ENCODE data around the gene COX7A2L. TPM values are rescaled to one million over a fixed set of nuclear protein-coding genes. Genes with fewer than 3 reads are reported as not detected.

COX7A2L gene
- total and polyA plus RNA-seq, 2 of the 8 experiments (the other 6 are each of a cell fraction or from before 2014, with no cell fraction given): 85.6 to 114 TPM

DNA sequence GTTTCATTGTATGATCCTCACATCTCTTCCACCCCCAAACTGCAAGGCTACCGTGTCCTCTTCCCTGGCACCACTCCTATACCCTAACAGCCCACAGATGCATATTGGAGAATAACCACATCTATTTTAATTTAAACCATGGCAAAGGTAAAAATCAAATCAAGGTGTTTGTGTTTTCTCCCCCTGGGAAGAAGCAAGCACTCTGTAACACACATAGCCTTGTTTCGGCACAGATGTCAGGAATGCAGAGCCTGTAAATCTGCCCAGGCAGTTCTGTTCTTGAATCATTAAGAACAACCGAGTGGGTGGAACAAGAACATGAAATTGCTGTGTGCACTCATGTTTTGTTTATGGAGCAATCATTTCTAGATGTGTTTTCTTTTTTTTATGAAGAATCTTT, 6.8 kb upstream of the COX7A2L start:
- H3K9ac ChIP-seq (replicated peaks in 1 of 4; ENCODE audit: extremely low read depth in 1 of 4, low read depth in 3 of 4, low read length in 3 of 4): no peak overlapping the region
- H3K27ac ChIP-seq (ENCODE audit: low read depth, low read length): no peak overlapping the region
- H2BK15ac ChIP-seq (ENCODE audit: low read length): no peak overlapping the region
- H2BK5ac ChIP-seq (ENCODE audit: low read depth, low read length): no peak overlapping the region
- H3K4me1 ChIP-seq (replicated peaks in 1 of 4; ENCODE audit: control insufficient read depth in 3 of 4, insufficient read depth in 4 of 4, low read length in 3 of 4): no peaks in the 10 kb centered on the region
- H2AK5ac ChIP-seq (ENCODE audit: low read depth, low read length): no peak overlapping the region
- no peak overlapping the region for H2AFZ ChIP-seq (ENCODE audit: low read length)
- ChIA-PET POLR2A (ENCODE audit: partially characterized antibody) (no interaction called here), CTCF (ENCODE audit: partially characterized antibody) (interaction anchor here (0.6 to 2.6 kb wide), 3 partner anchors 9 to 40 kb away, joined by 3 to 12 read pairs (median 5); no protein-coding TSS in a partner anchor)
- H3K79me1 ChIP-seq (ENCODE audit: low read depth, low read length): no peaks in the 10 kb centered on the region
- no peak overlapping the region for H2BK20ac ChIP-seq (ENCODE audit: low read length)
- no peak overlapping the region for H3K4me2 ChIP-seq (ENCODE audit: insufficient read depth in 1 of 2, low read depth in 2 of 2, low read length in 2 of 2)
- no peak overlapping the region for H2BK12ac ChIP-seq (ENCODE audit: low read depth, low read length)
- H3K23me2 ChIP-seq (ENCODE audit: low read depth, low read length): no peaks in the 10 kb centered on the region
- no peak overlapping the region for H4K91ac ChIP-seq (replicated peaks; ENCODE audit: insufficient read length, low read length)
- no peaks in the 10 kb centered on the region for H4K20me1 ChIP-seq (replicated peaks in 1 of 2; ENCODE audit: control insufficient read depth in 1 of 2, insufficient read depth in 2 of 2, low read length in 2 of 2)
- H3K79me2 ChIP-seq (ENCODE audit: control insufficient read depth in 1 of 2, insufficient read depth in 2 of 2, low read length in 2 of 2): no peaks in the 10 kb centered on the region
- no peak overlapping the region for H3K56ac ChIP-seq (replicated peaks; ENCODE audit: insufficient read length, low read depth, low read length)
- H3K14ac ChIP-seq (ENCODE audit: insufficient read length): no peak overlapping the region
- H3K23ac ChIP-seq (ENCODE audit: insufficient read length): no peak overlapping the region
- no peak overlapping the region for H4K8ac ChIP-seq (ENCODE audit: extremely low read depth, insufficient read depth, low read length)
- no peak overlapping the region for H3K4me3 ChIP-seq (ENCODE audit: extremely low read depth in 1 of 4, insufficient read depth in 2 of 4, low read depth in 3 of 4, low read length in 4 of 4)
- FAIRE-seq (no peak), DNase-seq (ENCODE audit: low read depth in 1 of 2, low spot score in 2 of 2) (no peak)
- no peak overlapping the region for H3K18ac ChIP-seq (ENCODE audit: extremely low read depth, low read length)
- 87% methylated on average over 3 of the region's 3 CpGs; no CpG with 5 or more reads in 1 of the 2 experiments for WGBS, 2 experiments (ENCODE audit: extremely low coverage in 1 of 2, insufficient coverage in 1 of 2, insufficient read length in 1 of 2, insufficient replicate concordance in 2 of 2, low coverage in 1 of 2, low lambda C conversion rate in 2 of 2, missing lambda C conversion rate in 1 of 2)
- H3K27me3 ChIP-seq (replicated peaks in 1 of 4; ENCODE audit: control insufficient read depth in 3 of 4, extremely low read depth in 1 of 4, insufficient read depth in 3 of 4, low read length in 3 of 4): no peaks in the 10 kb centered on the region
- no peak overlapping the region for H4K5ac ChIP-seq (ENCODE audit: insufficient read length, low read depth, low read length)
- no peak overlapping the region for H3K4ac ChIP-seq (replicated peaks; ENCODE audit: insufficient read length, low read depth, low read length)
- no peaks in the 10 kb centered on the region for H3K9me3 ChIP-seq (ENCODE audit: insufficient read depth in 2 of 2, low read depth in 1 of 2, low read length in 1 of 2)
- H3K36me3 ChIP-seq (ENCODE audit: control insufficient read depth in 2 of 4, insufficient read depth in 4 of 4, low read length in 3 of 4): no peaks in the 10 kb centered on the region
- no peak overlapping the region for H2BK120ac ChIP-seq (replicated peaks; ENCODE audit: low read depth, low read length)
- TF ChIP-seq JUND (IDR thresholded peaks at IDR 0.05; ENCODE audit: low read length) (no peak), TAF7 (optimal IDR thresholded peaks at IDR 0.05; ENCODE audit: borderline replicate concordance, low read depth, low read length) (no peak), SUZ12 (IDR thresholded peaks at IDR 0.05; ENCODE audit: low read length) (no peak), BACH1 (IDR thresholded peaks at IDR 0.05; ENCODE audit: low read length) (no peak), SP4 (IDR thresholded peaks at IDR 0.05; ENCODE audit: low read length) (no peak), CEBPB (IDR thresholded peaks at IDR 0.05; ENCODE audit: low read depth, low read length) (no peak), RFX5 (IDR thresholded peaks at IDR 0.05; ENCODE audit: borderline replicate concordance, low read depth, low read length) (no peak), FOSL1 (IDR thresholded peaks at IDR 0.05; ENCODE audit: insufficient read depth, low read depth, low read length) (no peak)
- TF ChIP-seq, protein P1, sequence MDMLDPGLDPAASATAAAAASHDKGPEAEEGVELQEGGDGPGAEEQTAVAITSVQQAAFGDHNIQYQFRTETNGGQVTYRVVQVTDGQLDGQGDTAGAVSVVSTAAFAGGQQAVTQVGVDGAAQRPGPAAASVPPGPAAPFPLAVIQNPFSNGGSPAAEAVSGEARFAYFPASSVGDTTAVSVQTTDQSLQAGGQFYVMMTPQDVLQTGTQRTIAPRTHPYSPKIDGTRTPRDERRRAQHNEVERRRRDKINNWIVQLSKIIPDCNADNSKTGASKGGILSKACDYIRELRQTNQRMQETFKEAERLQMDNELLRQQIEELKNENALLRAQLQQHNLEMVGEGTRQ (IDR thresholded peaks at IDR 0.05; ENCODE audit: low read length): no peak

All from H1 (cell line).